ENCODE data around the gene SUCLG1. TPM values are rescaled to one million over a fixed set of nuclear protein-coding genes. Genes with fewer than 3 reads are reported as not detected.

SUCLG1 gene
- total RNA-seq, 2 donors from 2014 or later: 33.6 to 41.9 TPM

DNA sequence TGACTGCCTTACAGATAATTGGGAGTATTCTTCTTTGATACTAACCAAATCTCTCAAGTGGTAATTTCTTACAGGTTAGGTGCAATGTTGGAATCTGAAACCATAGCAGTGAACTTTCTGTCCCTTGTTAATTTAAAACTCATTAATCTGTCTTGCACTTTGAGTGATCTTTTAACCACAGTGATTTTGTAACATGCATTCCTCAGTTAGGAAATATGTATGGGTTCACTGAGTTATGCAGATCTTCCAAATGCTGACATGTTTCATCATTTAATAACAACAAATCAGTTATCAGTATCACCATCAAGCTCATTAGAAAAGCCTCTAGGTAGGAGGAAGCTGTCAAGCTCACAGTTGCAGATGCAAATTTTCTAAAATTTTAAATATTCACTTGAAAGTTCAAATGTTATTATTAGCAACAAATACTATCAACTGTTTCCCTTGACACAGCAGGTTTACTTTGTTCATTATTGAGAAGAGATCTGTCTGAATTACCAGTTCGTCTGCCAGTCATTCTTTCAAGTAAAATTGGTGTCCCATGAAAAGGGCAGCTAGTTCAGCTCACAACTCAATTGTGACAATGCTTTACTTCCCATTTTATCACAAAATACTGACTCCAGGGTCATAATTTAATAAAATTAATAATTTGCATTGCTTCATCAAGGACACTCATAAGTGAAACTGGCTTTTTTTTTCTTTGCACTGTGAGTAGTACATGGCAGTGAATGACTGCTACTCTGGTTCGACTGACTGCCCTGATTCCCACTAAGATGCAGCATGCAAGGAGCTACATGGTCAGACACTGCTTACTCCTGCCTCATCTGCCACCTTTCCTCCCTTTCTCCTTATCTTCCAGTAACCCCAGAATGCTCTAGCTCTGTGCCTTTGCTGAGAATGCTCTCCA, 31.6 kb downstream of the SUCLG1 start:
- no peaks in the 10 kb centered on the region for H3K27me3 Mint-ChIP-seq (ENCODE audit: insufficient read depth)
- peaks cover 40% of the 10 kb centered on the region for H3K36me3 Mint-ChIP-seq (ENCODE audit: low read depth)
- H3K4me1 ChIP-seq (ENCODE audit: control insufficient read depth, insufficient read depth, low read length): no peaks in the 10 kb centered on the region
- no peak overlapping the region for H3K27ac ChIP-seq (ENCODE audit: low read depth, low read length)
- no peak overlapping the region for H3K4me3 ChIP-seq (ENCODE audit: low read length)
- TF ChIP-seq, protein P1, sequence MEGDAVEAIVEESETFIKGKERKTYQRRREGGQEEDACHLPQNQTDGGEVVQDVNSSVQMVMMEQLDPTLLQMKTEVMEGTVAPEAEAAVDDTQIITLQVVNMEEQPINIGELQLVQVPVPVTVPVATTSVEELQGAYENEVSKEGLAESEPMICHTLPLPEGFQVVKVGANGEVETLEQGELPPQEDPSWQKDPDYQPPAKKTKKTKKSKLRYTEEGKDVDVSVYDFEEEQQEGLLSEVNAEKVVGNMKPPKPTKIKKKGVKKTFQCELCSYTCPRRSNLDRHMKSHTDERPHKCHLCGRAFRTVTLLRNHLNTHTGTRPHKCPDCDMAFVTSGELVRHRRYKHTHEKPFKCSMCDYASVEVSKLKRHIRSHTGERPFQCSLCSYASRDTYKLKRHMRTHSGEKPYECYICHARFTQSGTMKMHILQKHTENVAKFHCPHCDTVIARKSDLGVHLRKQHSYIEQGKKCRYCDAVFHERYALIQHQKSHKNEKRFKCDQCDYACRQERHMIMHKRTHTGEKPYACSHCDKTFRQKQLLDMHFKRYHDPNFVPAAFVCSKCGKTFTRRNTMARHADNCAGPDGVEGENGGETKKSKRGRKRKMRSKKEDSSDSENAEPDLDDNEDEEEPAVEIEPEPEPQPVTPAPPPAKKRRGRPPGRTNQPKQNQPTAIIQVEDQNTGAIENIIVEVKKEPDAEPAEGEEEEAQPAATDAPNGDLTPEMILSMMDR (conservative IDR thresholded peaks at IDR 0.05): no peak
- no peak overlapping the region for H3K4me3 Mint-ChIP-seq
- peaks cover 60% of the 10 kb centered on the region for H3K36me3 ChIP-seq (ENCODE audit: control insufficient read depth, insufficient read depth, low read length)
- no peak for DNase-seq
- H3K9ac ChIP-seq (ENCODE audit: extremely low read depth, low read length, poor library complexity, severe bottlenecking): no peak overlapping the region
- no peak overlapping the region for H3K27ac Mint-ChIP-seq
- H3K4me1 Mint-ChIP-seq: peaks cover 6% of the 10 kb centered on the region
- 67 to 97% methylated on average over 1 to 2 of the region's 2 CpGs for WGBS, 2 experiments (ENCODE audit: insufficient coverage in 1 of 2, insufficient read length in 1 of 2)
- H3K27me3 ChIP-seq (ENCODE audit: control insufficient read depth, insufficient read depth, low read length, poor library complexity, severe bottlenecking): no peaks in the 10 kb centered on the region
- H3K9me3 ChIP-seq (ENCODE audit: control insufficient read depth, low read length): no peaks in the 10 kb centered on the region
- H3K9me3 Mint-ChIP-seq: no peaks in the 10 kb centered on the region

DNA sequence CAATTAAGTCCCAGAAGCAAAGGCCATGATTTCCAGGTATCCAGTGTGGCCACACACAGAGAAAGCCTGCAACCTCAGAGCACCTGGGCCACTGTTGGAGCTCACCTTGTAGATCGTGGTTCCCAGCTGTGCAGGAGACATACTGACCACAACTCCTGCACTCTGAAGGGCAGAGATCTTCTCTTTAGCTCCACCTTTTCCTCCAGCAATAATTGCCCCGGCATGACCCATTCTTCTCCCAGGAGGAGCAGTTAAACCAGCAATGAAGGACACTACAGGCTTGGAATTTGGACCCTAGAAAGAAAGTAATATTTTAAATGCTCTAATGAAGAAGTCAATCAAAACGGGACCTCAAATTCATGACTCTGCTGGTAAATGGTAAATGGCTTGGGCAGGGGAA, 33.8 kb downstream of the SUCLG1 start:
- WGBS, 2 experiments (ENCODE audit: insufficient coverage in 1 of 2, insufficient read length in 1 of 2): 92% methylated on average over 3 of the region's 3 CpGs; no CpG with 5 or more reads in 1 of the 2 experiments
- Histone ChIP-seq H3K27me3 (ENCODE audit: control insufficient read depth, insufficient read depth, low read length, poor library complexity, severe bottlenecking) (no peaks in the 10 kb centered on the region), H3K4me3 (ENCODE audit: low read length) (no peak overlapping the region), H3K9ac (ENCODE audit: extremely low read depth, low read length, poor library complexity, severe bottlenecking) (no peak overlapping the region), H3K9me3 (ENCODE audit: control insufficient read depth, low read length) (no peaks in the 10 kb centered on the region), H3K27ac (ENCODE audit: low read depth, low read length) (no peak overlapping the region), H3K36me3 (ENCODE audit: control insufficient read depth, insufficient read depth, low read length) (peaks cover 39% of the 10 kb centered on the region), H3K4me1 (ENCODE audit: control insufficient read depth, insufficient read depth, low read length) (no peaks in the 10 kb centered on the region)
- Mint-ChIP-seq H3K36me3 (ENCODE audit: low read depth) (peaks cover 24% of the 10 kb centered on the region), H3K27ac (no peak overlapping the region), H3K27me3 (ENCODE audit: insufficient read depth) (no peaks in the 10 kb centered on the region), H3K4me1 (peaks cover 2% of the 10 kb centered on the region), H3K9me3 (no peaks in the 10 kb centered on the region), H3K4me3 (no peak overlapping the region)
- TF ChIP-seq, protein P1 (conservative IDR thresholded peaks at IDR 0.05): no peak
- DNase-seq: no peak

DNA sequence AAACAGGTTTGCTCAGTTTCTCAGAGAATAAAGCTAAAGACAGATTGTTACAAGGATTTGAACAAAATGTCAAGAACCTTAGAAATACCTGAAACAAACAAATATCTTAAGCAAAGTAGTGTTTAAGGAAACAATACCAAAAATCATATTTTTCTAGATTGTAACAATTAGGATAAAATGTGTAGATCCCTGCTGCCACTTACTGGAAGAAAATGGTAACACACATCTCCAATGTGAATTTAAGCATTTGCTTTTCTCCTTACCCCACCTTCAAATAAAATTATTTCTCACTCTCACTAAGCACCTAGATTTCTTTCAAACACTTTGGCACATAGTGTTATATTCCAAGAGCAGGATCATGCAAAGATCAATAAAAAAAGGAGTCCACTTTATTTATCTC, 34.9 kb downstream of the SUCLG1 start:
- DNase-seq: no peak
- no peaks in the 10 kb centered on the region for H3K9me3 Mint-ChIP-seq
- Histone ChIP-seq H3K4me1 (ENCODE audit: control insufficient read depth, insufficient read depth, low read length) (no peaks in the 10 kb centered on the region), H3K27me3 (ENCODE audit: control insufficient read depth, insufficient read depth, low read length, poor library complexity, severe bottlenecking) (no peaks in the 10 kb centered on the region), H3K9ac (ENCODE audit: extremely low read depth, low read length, poor library complexity, severe bottlenecking) (no peak overlapping the region), H3K4me3 (ENCODE audit: low read length) (no peak overlapping the region), H3K36me3 (ENCODE audit: control insufficient read depth, insufficient read depth, low read length) (peaks cover 27% of the 10 kb centered on the region), H3K9me3 (ENCODE audit: control insufficient read depth, low read length) (no peaks in the 10 kb centered on the region), H3K27ac (ENCODE audit: low read depth, low read length) (no peak overlapping the region)
- H3K27ac Mint-ChIP-seq: no peak overlapping the region
- H3K4me3 Mint-ChIP-seq: no peak overlapping the region
- peaks cover 16% of the 10 kb centered on the region for H3K36me3 Mint-ChIP-seq (ENCODE audit: low read depth)
- TF ChIP-seq, protein P1 (conservative IDR thresholded peaks at IDR 0.05): peak; percentile 84
- H3K4me1 Mint-ChIP-seq: peaks cover 2% of the 10 kb centered on the region
- no peaks in the 10 kb centered on the region for H3K27me3 Mint-ChIP-seq (ENCODE audit: insufficient read depth)

All from endodermal cell (in vitro differentiated cells).